Hepatocyte (in vitro differentiated cells): ENCODE results near the gene MYL4. TPM values are rescaled to one million over a fixed set of nuclear protein-coding genes. Genes with fewer than 3 reads are reported as not detected.

Experiments
- DNase-seq: peaks from one replicate; pipeline ENCODE4 v3.0.0-alpha.2; 2016; ENCODE audit warnings: low spot score
- H2AFZ ChIP-seq: fragments of 200-600 bp; sonication (generic); 2 replicates; pipeline ENCODE4 v1.6.0; 2016; ENCODE audit warnings: antibody characterized with exemption, mild to moderate bottlenecking
- H3K27ac ChIP-seq: fragments of 200-600 bp; sonication (generic); 2 replicates; pipeline ENCODE4 v1.5.1; 2016; ENCODE audit warnings: mild to moderate bottlenecking
- H3K27me3 ChIP-seq: fragments of 200-600 bp; sonication (generic); 2 replicates; pipeline ENCODE4 v1.6.1; 2016
- H3K36me3 ChIP-seq: fragments of 200-600 bp; sonication (generic); replicated peaks from 2 replicates; pipeline ENCODE4 v1.5.1; 2016; ENCODE audit warnings: low read depth; ENCODE audit not compliant: insufficient read depth
- H3K4me1 ChIP-seq: fragments of 200-600 bp; sonication (generic); 2 replicates; pipeline ENCODE4 v1.5.1; 2016; ENCODE audit warnings: mild to moderate bottlenecking, moderate library complexity; ENCODE audit not compliant: insufficient read depth
- H3K4me2 ChIP-seq: fragments of 200-600 bp; sonication (generic); 2 replicates; pipeline ENCODE4 v1.6.0; 2016
- H3K4me3 ChIP-seq: fragments of 200-600 bp; sonication (generic); 2 replicates; pipeline ENCODE4 v1.5.1; 2016; ENCODE audit warnings: mild to moderate bottlenecking
- H3K79me2 ChIP-seq: fragments of 200-600 bp; sonication (generic); 2 replicates; pipeline ENCODE4 v1.6.0; 2017; ENCODE audit warnings: mild to moderate bottlenecking
- H3K9me2 ChIP-seq: fragments of 200-600 bp; sonication (generic); replicated peaks from 2 replicates; pipeline ENCODE4 v1.6.0; 2017; ENCODE audit warnings: mild to moderate bottlenecking; ENCODE audit not compliant: insufficient read depth
- H3K9me3 ChIP-seq: fragments of 200-600 bp; sonication (generic); 2 replicates; pipeline ENCODE4 v1.5.1; 2016; ENCODE audit warnings: low read depth, mild to moderate bottlenecking
- H4K20me1 ChIP-seq: fragments of 200-600 bp; sonication (generic); 2 replicates; pipeline ENCODE4 v1.6.0; 2016; ENCODE audit warnings: mild to moderate bottlenecking; ENCODE audit not compliant: insufficient read depth, poor library complexity, severe bottlenecking
- CTCF ChIP-seq: fragments of 200-600 bp; sonication (generic); IDR thresholded peaks from 2 replicates; pipeline ENCODE4 v1.5.1; 2016; ENCODE audit warnings: antibody characterized with exemption, mild to moderate bottlenecking; ENCODE audit not compliant: poor library complexity
- EZH2 ChIP-seq: fragments of 200-600 bp; sonication (generic); IDR thresholded peaks from 2 replicates; pipeline ENCODE4 v1.6.1; 2016; ENCODE audit warnings: antibody characterized with exemption, mild to moderate bottlenecking, borderline replicate concordance
- EZH2phosphoT487 ChIP-seq: fragments of 200-600 bp; sonication (generic); IDR thresholded peaks from one replicate; pipeline ENCODE4 v1.6.1; 2018; ENCODE audit warnings: antibody characterized with exemption, mild to moderate bottlenecking, low read depth, moderate library complexity; ENCODE audit not compliant: unreplicated experiment, severe bottlenecking
- whole genome bisulfite sequencing: methylation state at CpG from one replicate; pipeline ENCODE4 v1.1.6; 2016; ENCODE audit warnings: low lambda C conversion rate; ENCODE audit errors: missing lambda C conversion rate; 5-methylcytosine and 5-hydroxymethylcytosine counted together
- polyA plus RNA-seq: library from polyadenylated mRNA; unstranded; fragments of >200 nt; fragmentation: Nextera tagmentation; extraction: Ambion mirVana; gene quantifications from 2 replicates; pipeline ENCODE4 v1.2.1, GENCODE V29; 2016
- total RNA-seq: library from RNA; depleted of rRNA; stranded (reverse); fragments of >200 nt; gene quantifications from 2 replicates; pipeline ENCODE4 v1.2.3, GENCODE V29; 2014

MYL4 gene
- total and polyA plus RNA-seq, 2 experiments from 2014 or later, result 10.2 to 28.6 TPM

- Histone ChIP-seq H3K4me3 (no peak overlapping the region), H3K9me2 (no peaks in the 10 kb centered on the region), H3K79me2 (no peaks in the 10 kb centered on the region), H3K27ac (no peak overlapping the region), H4K20me1 (no peaks in the 10 kb centered on the region), H3K27me3 (no peaks in the 10 kb centered on the region), H3K36me3 (no peaks in the 10 kb centered on the region), H3K9me3 (no peaks in the 10 kb centered on the region), H3K4me2 (no peak overlapping the region), H3K4me1 (peaks cover 10% of the 10 kb centered on the region), H2AFZ (no peak overlapping the region)
- DNase-seq, result no peak
- TF ChIP-seq EZH2, result no peak
- TF ChIP-seq EZH2phosphoT487, result no peak
- no peak for TF ChIP-seq CTCF
- WGBS, result 98% methylated on average over 3 of the region's 3 CpGs
Observed at GRCh38 chr17:47209499-47209898, 351 bp downstream of the MYL4 start.

DNA sequence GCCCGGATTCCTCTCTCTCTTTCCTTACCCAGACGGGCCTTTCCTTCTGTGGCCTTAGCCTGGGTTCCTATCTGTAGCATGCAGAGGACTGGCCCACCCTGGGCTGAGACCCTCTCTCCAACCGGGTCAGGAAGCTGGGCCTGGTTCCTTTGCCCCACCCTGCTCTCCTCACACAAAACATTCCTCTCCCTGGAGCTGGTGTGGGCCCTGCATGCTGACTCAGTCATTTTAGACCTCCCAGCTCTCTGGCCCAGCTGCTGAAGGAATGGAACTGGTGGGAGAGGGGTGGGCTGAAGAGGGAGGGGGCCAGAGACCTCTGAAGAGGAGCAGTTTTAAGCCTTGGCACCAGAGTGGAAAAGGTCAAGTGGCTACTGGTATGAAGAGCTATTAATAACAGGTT, 957 bp downstream of the MYL4 start:
- 69% methylated on average over 3 of the region's 3 CpGs for WGBS
- no peak overlapping the region for H2AFZ ChIP-seq

DNA sequence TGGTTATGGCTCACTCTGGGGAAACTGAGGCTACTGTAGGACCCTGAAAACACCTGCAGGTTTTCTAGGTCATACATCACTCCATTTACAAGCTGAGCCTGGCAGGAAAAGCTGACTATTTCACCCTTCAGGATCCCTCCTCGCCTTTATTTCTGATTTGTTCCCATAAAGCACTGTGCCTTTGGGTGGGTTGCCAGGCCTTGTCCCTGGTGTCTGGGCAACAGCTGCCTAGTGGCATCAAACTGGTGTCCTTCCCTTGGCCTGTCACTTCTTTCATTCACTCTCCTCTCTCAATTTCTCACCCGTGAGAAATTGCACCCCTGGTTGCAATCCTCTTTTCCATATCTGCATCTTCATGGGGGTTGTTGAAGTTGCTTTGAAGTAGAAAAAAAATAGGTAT, 1.6 kb downstream of the MYL4 start:
- Histone ChIP-seq H3K9me2 (no peaks in the 10 kb centered on the region), H3K36me3 (no peaks in the 10 kb centered on the region), H3K79me2 (no peaks in the 10 kb centered on the region), H3K4me2 (no peak overlapping the region), H3K27me3 (no peaks in the 10 kb centered on the region), H3K4me3 (no peak overlapping the region), H3K4me1 (no peaks in the 10 kb centered on the region), H4K20me1 (no peaks in the 10 kb centered on the region), H3K9me3 (no peaks in the 10 kb centered on the region), H3K27ac (no peak overlapping the region), H2AFZ (no peak overlapping the region)
- no peak for DNase-seq
- no peak for TF ChIP-seq EZH2phosphoT487
- no peak for TF ChIP-seq EZH2
- no peak for TF ChIP-seq CTCF
- WGBS, result 82% methylated on average over 2 of the region's 2 CpGs

More for the DNA sequence above, 957 bp downstream of the MYL4 start:
- H3K9me3 ChIP-seq, result no peaks in the 10 kb centered on the region
- no peaks in the 10 kb centered on the region for H4K20me1 ChIP-seq
- no peaks in the 10 kb centered on the region for H3K9me2 ChIP-seq
- H3K4me1 ChIP-seq, result peaks cover 4% of the 10 kb centered on the region
- no peak overlapping the region for H3K4me3 ChIP-seq
- no peaks in the 10 kb centered on the region for H3K36me3 ChIP-seq
- H3K79me2 ChIP-seq, result no peaks in the 10 kb centered on the region
- H3K4me2 ChIP-seq, result no peak overlapping the region
- TF ChIP-seq CTCF, result no peak
- TF ChIP-seq EZH2phosphoT487, result no peak
- no peak for TF ChIP-seq EZH2
- H3K27ac ChIP-seq, result no peak overlapping the region
- no peaks in the 10 kb centered on the region for H3K27me3 ChIP-seq
- DNase-seq, result no peak

- Histone ChIP-seq H3K27me3 (no peaks in the 10 kb centered on the region), H3K4me1 (no peaks in the 10 kb centered on the region), H3K36me3 (no peaks in the 10 kb centered on the region), H3K9me2 (no peaks in the 10 kb centered on the region), H4K20me1 (no peaks in the 10 kb centered on the region), H3K27ac (no peak overlapping the region), H2AFZ (no peak overlapping the region), H3K4me3 (no peak overlapping the region), H3K9me3 (no peaks in the 10 kb centered on the region), H3K79me2 (no peaks in the 10 kb centered on the region), H3K4me2 (no peak overlapping the region)
- WGBS, result 79% methylated on average over 2 of the region's 2 CpGs
- TF ChIP-seq EZH2, result no peak
- TF ChIP-seq CTCF, result no peak
- TF ChIP-seq EZH2phosphoT487, result no peak
- DNase-seq, result no peak
Observed at GRCh38 chr17:47212458-47212857, 3.3 kb downstream of the MYL4 start.
